ENCODE measurements around the gene ETFA. TPM values are rescaled to one million over a fixed set of nuclear protein-coding genes. Genes with fewer than 3 reads are reported as not detected.

Gene ETFA
- total RNA-seq, result 90.1 TPM
- polyA plus RNA-seq (ENCODE audit: insufficient read depth, low read depth, low replicate concordance), result 261 TPM
- long read RNA-seq, donor 1, transcript ETFA-212 (2 exons, 650 nt), result minor isoform, 9 of 53 reads
- long read RNA-seq, donor 1, transcript ETFA-203 (12 exons, 2,287 nt), result major isoform, 24 of 53 reads
- long read RNA-seq, donor 1, partial matches to known transcripts, result 14 of 53 reads
- long read RNA-seq, donor 1, other reads (novel, unspliced or antisense), result 0 of 53 reads
- long read RNA-seq, donor 2, transcript ETFA-212 (2 exons, 650 nt), result minor isoform, 15 of 55 reads
- long read RNA-seq, donor 2, transcript ETFA-202 (11 exons, 1,346 nt), result minor isoform, 6 of 55 reads
- long read RNA-seq, donor 2, transcript ETFA-203 (12 exons, 2,287 nt), result major isoform, 17 of 55 reads
- long read RNA-seq, donor 2, partial matches to known transcripts, result 16 of 55 reads
- long read RNA-seq, donor 2, other reads (novel, unspliced or antisense), result 0 of 55 reads
- long read RNA-seq, donor 3, transcript ETFA-202 (11 exons, 1,346 nt), result minor isoform, 9 of 107 reads
- long read RNA-seq, donor 3, transcript ETFA-212 (2 exons, 650 nt), result minor isoform, 25 of 107 reads
- long read RNA-seq, donor 3, transcript ETFA-203 (12 exons, 2,287 nt), result major isoform, 37 of 107 reads
- long read RNA-seq, donor 3, partial matches to known transcripts, result 33 of 107 reads
- long read RNA-seq, donor 3, other reads (novel, unspliced or antisense), result 0 of 107 reads
- long read RNA-seq, donor 4, transcript ETFA-212 (2 exons, 650 nt), result minor isoform, 11 of 49 reads
- long read RNA-seq, donor 4, transcript ETFA-202 (11 exons, 1,346 nt), result minor isoform, 6 of 49 reads
- long read RNA-seq, donor 4, transcript ETFA-203 (12 exons, 2,287 nt), result major isoform, 31 of 49 reads
- long read RNA-seq, donor 4, partial matches to known transcripts, result 0 of 49 reads
- long read RNA-seq, donor 4, other reads (novel, unspliced or antisense), result 0 of 49 reads
- long read RNA-seq, donor 5, transcript ETFA-203 (12 exons, 2,287 nt), result major isoform, 5 of 8 reads
- long read RNA-seq, donor 5, partial matches to known transcripts, result 0 of 8 reads
- long read RNA-seq, donor 5, other reads (novel, unspliced or antisense), result 0 of 8 reads
- long read RNA-seq, donor 6, transcript ETFA-212 (2 exons, 650 nt), result minor isoform, 25 of 102 reads
- long read RNA-seq, donor 6, transcript ETFA-203 (12 exons, 2,287 nt), result major isoform, 26 of 102 reads
- long read RNA-seq, donor 6, partial matches to known transcripts, result 46 of 102 reads
- long read RNA-seq, donor 6, other reads (novel, unspliced or antisense), result 0 of 102 reads
- long read RNA-seq, donor 7, transcript ETFA-202 (11 exons, 1,346 nt), result minor isoform, 8 of 49 reads
- long read RNA-seq, donor 7, transcript ETFA-203 (12 exons, 2,287 nt), result major isoform, 27 of 49 reads
- long read RNA-seq, donor 7, partial matches to known transcripts, result 2 of 49 reads
- long read RNA-seq, donor 7, other reads (novel, unspliced or antisense), result 9 of 49 reads
- long read RNA-seq, donor 8, transcript ETFA-212 (2 exons, 650 nt), result minor isoform, 10 of 50 reads
- long read RNA-seq, donor 8, transcript ETFA-203 (12 exons, 2,287 nt), result major isoform, 18 of 50 reads
- long read RNA-seq, donor 8, transcript ETFA-202 (11 exons, 1,346 nt), result minor isoform, 7 of 50 reads
- long read RNA-seq, donor 8, partial matches to known transcripts, result 14 of 50 reads
- long read RNA-seq, donor 8, other reads (novel, unspliced or antisense), result 0 of 50 reads
- long read RNA-seq, donor 9, transcript ETFA-212 (2 exons, 650 nt), result minor isoform, 7 of 30 reads
- long read RNA-seq, donor 9, transcript ETFA-203 (12 exons, 2,287 nt), result major isoform, 10 of 30 reads
- long read RNA-seq, donor 9, partial matches to known transcripts, result 8 of 30 reads
- long read RNA-seq, donor 9, other reads (novel, unspliced or antisense), result 0 of 30 reads
- long read RNA-seq, donor 10, transcript ETFA-203 (12 exons, 2,287 nt), result minor isoform, 18 of 66 reads
- long read RNA-seq, donor 10, transcript ETFA-212 (2 exons, 650 nt), result major isoform, 21 of 66 reads
- long read RNA-seq, donor 10, transcript ETFA-202 (11 exons, 1,346 nt), result minor isoform, 6 of 66 reads
- long read RNA-seq, donor 10, partial matches to known transcripts, result 19 of 66 reads
- long read RNA-seq, donor 10, other reads (novel, unspliced or antisense), result 0 of 66 reads

GRCh38 chr15:76311100-76311953 is at the start of gene ETFA:
Gene ETFA, minus strand, starts transcription at chr15:76311469. Its CDS starts 81 bp downstream, at chr15:76311388.
- intact Hi-C loops (cut with DNase I), result no loop called here
- Histone ChIP-seq H3K36me3 (ENCODE audit: control insufficient read depth in 2 of 3, insufficient read depth in 3 of 3, low read length in 3 of 3) (no peaks in the 10 kb centered on the region), H3K9me3 (ENCODE audit: control insufficient read depth in 2 of 3, insufficient read depth in 1 of 3, low read length in 3 of 3) (no peaks in the 10 kb centered on the region), H3K4me3 (ENCODE audit: low read length in 3 of 3) (peak within 1 kb of the TSS; percentile 85 to 96 (median 89)), H3K4me1 (ENCODE audit: control insufficient read depth in 2 of 3, insufficient read depth in 2 of 3, low read depth in 1 of 3, low read length in 3 of 3) (peaks cover 0 to 4% (median 0%) of the 10 kb centered on the region in 3 donors), H3K9ac (ENCODE audit: low read length in 3 of 3) (peak within 1 kb of the TSS; percentile 64 to 100 (median 97)), H3K27me3 (ENCODE audit: control insufficient read depth, insufficient read depth, low read length) (no peaks in the 10 kb centered on the region), H3K27ac (ENCODE audit: low read depth in 2 of 2, low read length in 2 of 2) (peak within 1 kb of the TSS; percentile 87 to 92)
- DNase-seq (peak; percentile 96 to 99 (median 98)), FAIRE-seq (no peak)
- TF ChIP-seq CTCF (IDR thresholded peaks at IDR 0.05; ENCODE audit: borderline replicate concordance, extremely low read depth, insufficient read depth), result no peak

GRCh38 chr15:76360416-76360815 is 49.1 kb upstream of the ETFA start:
- no peak for DNase-seq
- H3K9ac ChIP-seq (ENCODE audit: low read length in 3 of 3), result no peak overlapping the region
- no peak overlapping the region for H3K4me3 ChIP-seq (ENCODE audit: low read length in 3 of 3)
- no peaks in the 10 kb centered on the region for H3K36me3 ChIP-seq (ENCODE audit: control insufficient read depth in 2 of 3, insufficient read depth in 3 of 3, low read length in 3 of 3)
- no peak overlapping the region for H3K27ac ChIP-seq (ENCODE audit: low read depth in 2 of 2, low read length in 2 of 2)
- no peaks in the 10 kb centered on the region for H3K4me1 ChIP-seq (ENCODE audit: control insufficient read depth in 2 of 3, insufficient read depth in 2 of 3, low read depth in 1 of 3, low read length in 3 of 3)
- TF ChIP-seq CTCF (IDR thresholded peaks at IDR 0.05; ENCODE audit: borderline replicate concordance, extremely low read depth, insufficient read depth), result no peak
- no peaks in the 10 kb centered on the region for H3K27me3 ChIP-seq (ENCODE audit: control insufficient read depth, insufficient read depth, low read length)
- intact Hi-C loops (cut with DNase I), result no loop called here
- peaks cover 0 to 3% (median 0%) of the 10 kb centered on the region in 3 donors for H3K9me3 ChIP-seq (ENCODE audit: control insufficient read depth in 2 of 3, insufficient read depth in 1 of 3, low read length in 3 of 3)
- no peak for FAIRE-seq
